ENCODE results near the gene ACOX3. TPM values are rescaled to one million over a fixed set of nuclear protein-coding genes. Genes with fewer than 3 reads are reported as not detected.

Gene ACOX3
- total RNA-seq, 1 experiment from 2014 or later = 11.0 TPM

- Mint-ChIP-seq H3K4me1 (ENCODE audit: low read depth, unreplicated experiment) (no peaks in the 10 kb centered on the region), H3K4me3 (ENCODE audit: low read depth, unreplicated experiment) (no peak overlapping the region), H3K36me3 (ENCODE audit: insufficient read depth, unreplicated experiment) (peaks cover 10% of the 10 kb centered on the region), H3K9me3 (ENCODE audit: low read depth, unreplicated experiment) (peaks cover 2% of the 10 kb centered on the region), H3K27ac (ENCODE audit: unreplicated experiment) (no peak overlapping the region), H3K27me3 (ENCODE audit: unreplicated experiment) (no peaks in the 10 kb centered on the region)
- TF ChIP-seq CTCF (IDR thresholded peaks at IDR 0.05; ENCODE audit: unreplicated experiment) = no peak
- DNase-seq = no peak
- intact Hi-C loops (cut with micrococcal nuclease; ENCODE audit: unreplicated experiment) = loop anchor here (5.0 kb wide), 1 partner anchor 225 kb away; no protein-coding TSS in a partner anchor
- CTCF ChIA-PET = interaction anchor here (1.0 kb wide), 1 partner anchor 225 kb away, joined by 4 read pairs; no protein-coding TSS in a partner anchor
- no TSS peak for BruUV-seq (replicated peaks)
Observed at GRCh38 chr4:8402181-8402597, 38.3 kb downstream of the ACOX3 start.

- Mint-ChIP-seq H3K4me3 (ENCODE audit: low read depth, unreplicated experiment) (no peak overlapping the region), H3K27me3 (ENCODE audit: unreplicated experiment) (no peaks in the 10 kb centered on the region), H3K27ac (ENCODE audit: unreplicated experiment) (no peak overlapping the region), H3K36me3 (ENCODE audit: insufficient read depth, unreplicated experiment) (peaks cover 10% of the 10 kb centered on the region), H3K9me3 (ENCODE audit: low read depth, unreplicated experiment) (peaks cover 2% of the 10 kb centered on the region), H3K4me1 (ENCODE audit: low read depth, unreplicated experiment) (no peaks in the 10 kb centered on the region)
- DNase-seq = no peak
- BruUV-seq (replicated peaks) = no TSS peak
- no peak for TF ChIP-seq CTCF (IDR thresholded peaks at IDR 0.05; ENCODE audit: unreplicated experiment)
- intact Hi-C loops (cut with micrococcal nuclease; ENCODE audit: unreplicated experiment) = loop anchor here (5.0 kb wide), 1 partner anchor 224 kb away; no protein-coding TSS in a partner anchor
- CTCF ChIA-PET = no interaction called here
Observed at GRCh38 chr4:8401665-8402064, 38.9 kb downstream of the ACOX3 start.

- CTCF ChIA-PET = no interaction called here
- Mint-ChIP-seq H3K36me3 (ENCODE audit: insufficient read depth, unreplicated experiment) (peaks cover 10% of the 10 kb centered on the region), H3K9me3 (ENCODE audit: low read depth, unreplicated experiment) (no peaks in the 10 kb centered on the region), H3K27ac (ENCODE audit: unreplicated experiment) (no peak overlapping the region), H3K4me3 (ENCODE audit: low read depth, unreplicated experiment) (no peak overlapping the region), H3K4me1 (ENCODE audit: low read depth, unreplicated experiment) (no peaks in the 10 kb centered on the region), H3K27me3 (ENCODE audit: unreplicated experiment) (no peaks in the 10 kb centered on the region)
- BruUV-seq (replicated peaks) = no TSS peak
- intact Hi-C loops (cut with micrococcal nuclease; ENCODE audit: unreplicated experiment) = loop anchor here (5.0 kb wide), 1 partner anchor 223 kb away; no protein-coding TSS in a partner anchor
- no peak for TF ChIP-seq CTCF (IDR thresholded peaks at IDR 0.05; ENCODE audit: unreplicated experiment)
- no peak for DNase-seq
Observed at GRCh38 chr4:8400632-8401325, 39.7 kb downstream of the ACOX3 start.

GRCh38 chr4:8399298-8399697 is 41.2 kb downstream of the ACOX3 start:
- no peaks in the 10 kb centered on the region for H3K4me1 Mint-ChIP-seq (ENCODE audit: low read depth, unreplicated experiment)
- no peaks in the 10 kb centered on the region for H3K9me3 Mint-ChIP-seq (ENCODE audit: low read depth, unreplicated experiment)
- peaks cover 4% of the 10 kb centered on the region for H3K36me3 Mint-ChIP-seq (ENCODE audit: insufficient read depth, unreplicated experiment)
- BruUV-seq (replicated peaks) = no TSS peak
- no peak overlapping the region for H3K4me3 Mint-ChIP-seq (ENCODE audit: low read depth, unreplicated experiment)
- no peak for TF ChIP-seq CTCF (IDR thresholded peaks at IDR 0.05; ENCODE audit: unreplicated experiment)
- intact Hi-C loops (cut with micrococcal nuclease; ENCODE audit: unreplicated experiment) = no loop called here
- no peak for DNase-seq
- CTCF ChIA-PET = no interaction called here
- no peak overlapping the region for H3K27ac Mint-ChIP-seq (ENCODE audit: unreplicated experiment)
- H3K27me3 Mint-ChIP-seq (ENCODE audit: unreplicated experiment) = no peaks in the 10 kb centered on the region
